C4-2B (cell line): ENCODE results near the gene ANKMY1.

ENCODE experiments used
- ZFX ChIP-seq: fragments of 450-650 bp; IDR thresholded peaks from 2 replicates; pipeline ENCODE4 v1.6.1; 2017
- TF ChIP-seq, protein P1 (sequence below): fragments of 450-650 bp; conservative IDR thresholded peaks from 2 replicates; pipeline ENCODE4 v1.5.1; 2017; ENCODE audit warnings: mild to moderate bottlenecking

DNA sequence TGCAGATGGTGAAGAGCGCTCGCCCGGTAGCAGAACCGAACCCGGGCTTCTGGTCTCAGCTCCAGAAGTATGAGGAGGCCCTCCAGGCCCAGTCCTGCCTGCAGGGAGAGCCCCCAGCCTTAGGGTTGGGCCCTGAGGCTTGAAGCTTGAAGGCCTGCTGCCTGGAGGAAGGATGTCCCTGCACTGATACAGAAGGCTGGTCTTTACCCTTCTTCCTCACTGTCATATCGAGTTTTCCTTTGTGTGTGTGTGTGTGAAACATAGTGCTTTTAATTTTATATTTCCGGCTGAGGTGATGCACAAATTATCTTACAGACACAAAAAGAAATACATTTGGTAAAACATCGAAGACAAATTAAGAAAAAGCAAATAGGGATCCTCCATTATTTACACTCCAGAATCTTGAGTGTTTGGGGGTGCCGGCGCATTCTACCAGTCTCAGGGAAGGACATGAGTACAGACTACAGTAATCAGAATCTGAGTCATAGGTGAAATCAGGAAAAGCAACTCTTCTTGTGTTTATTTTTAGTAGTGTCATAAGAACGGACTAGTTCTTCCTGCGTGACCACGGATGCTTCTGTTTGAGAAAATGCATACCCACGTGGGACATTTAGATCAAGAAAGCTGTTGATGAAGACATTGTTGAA lies 3.7 kb upstream of the ANKMY1 start:
- TF ChIP-seq, protein P1, sequence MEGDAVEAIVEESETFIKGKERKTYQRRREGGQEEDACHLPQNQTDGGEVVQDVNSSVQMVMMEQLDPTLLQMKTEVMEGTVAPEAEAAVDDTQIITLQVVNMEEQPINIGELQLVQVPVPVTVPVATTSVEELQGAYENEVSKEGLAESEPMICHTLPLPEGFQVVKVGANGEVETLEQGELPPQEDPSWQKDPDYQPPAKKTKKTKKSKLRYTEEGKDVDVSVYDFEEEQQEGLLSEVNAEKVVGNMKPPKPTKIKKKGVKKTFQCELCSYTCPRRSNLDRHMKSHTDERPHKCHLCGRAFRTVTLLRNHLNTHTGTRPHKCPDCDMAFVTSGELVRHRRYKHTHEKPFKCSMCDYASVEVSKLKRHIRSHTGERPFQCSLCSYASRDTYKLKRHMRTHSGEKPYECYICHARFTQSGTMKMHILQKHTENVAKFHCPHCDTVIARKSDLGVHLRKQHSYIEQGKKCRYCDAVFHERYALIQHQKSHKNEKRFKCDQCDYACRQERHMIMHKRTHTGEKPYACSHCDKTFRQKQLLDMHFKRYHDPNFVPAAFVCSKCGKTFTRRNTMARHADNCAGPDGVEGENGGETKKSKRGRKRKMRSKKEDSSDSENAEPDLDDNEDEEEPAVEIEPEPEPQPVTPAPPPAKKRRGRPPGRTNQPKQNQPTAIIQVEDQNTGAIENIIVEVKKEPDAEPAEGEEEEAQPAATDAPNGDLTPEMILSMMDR, result no peak; the same call in 1 of the 2 replicates
- no peak for TF ChIP-seq ZFX
